AG09319 (cell line): ENCODE measurements around the gene CHST11.

Experiments
- DNase-seq: peaks from one replicate; pipeline ENCODE4 v3.0.0-alpha.2; 2010; ENCODE audit warnings: low read depth; ENCODE audit errors: extremely low read depth
- TF ChIP-seq, protein P1 (sequence below): IDR thresholded peaks from 2 replicates; pipeline ENCODE4 v1.5.1; 2011; ENCODE audit warnings: low read depth, mild to moderate bottlenecking, inconsistent platforms, low read length, moderate library complexity

CHST11 gene

DNA sequence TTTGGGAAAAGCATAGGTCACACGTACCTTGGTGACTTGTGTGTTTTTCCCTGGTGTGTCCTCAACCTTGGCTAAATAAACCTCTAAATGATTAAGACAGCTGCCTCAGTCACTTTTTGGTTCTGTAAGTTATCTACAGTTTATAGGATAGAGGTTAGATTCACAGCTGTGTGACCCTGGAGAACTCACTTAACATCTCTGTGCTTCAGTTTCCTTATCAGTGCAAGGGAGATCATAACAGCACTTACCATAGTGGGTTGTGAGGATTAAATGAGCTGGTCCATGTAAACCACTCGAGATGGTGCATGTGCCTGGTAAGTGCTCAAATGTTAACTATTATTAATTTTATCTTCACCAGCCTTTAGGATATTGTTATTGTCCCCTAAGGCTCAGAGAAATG, 35.4 kb upstream of the CHST11 start:
- TF ChIP-seq, protein P1, sequence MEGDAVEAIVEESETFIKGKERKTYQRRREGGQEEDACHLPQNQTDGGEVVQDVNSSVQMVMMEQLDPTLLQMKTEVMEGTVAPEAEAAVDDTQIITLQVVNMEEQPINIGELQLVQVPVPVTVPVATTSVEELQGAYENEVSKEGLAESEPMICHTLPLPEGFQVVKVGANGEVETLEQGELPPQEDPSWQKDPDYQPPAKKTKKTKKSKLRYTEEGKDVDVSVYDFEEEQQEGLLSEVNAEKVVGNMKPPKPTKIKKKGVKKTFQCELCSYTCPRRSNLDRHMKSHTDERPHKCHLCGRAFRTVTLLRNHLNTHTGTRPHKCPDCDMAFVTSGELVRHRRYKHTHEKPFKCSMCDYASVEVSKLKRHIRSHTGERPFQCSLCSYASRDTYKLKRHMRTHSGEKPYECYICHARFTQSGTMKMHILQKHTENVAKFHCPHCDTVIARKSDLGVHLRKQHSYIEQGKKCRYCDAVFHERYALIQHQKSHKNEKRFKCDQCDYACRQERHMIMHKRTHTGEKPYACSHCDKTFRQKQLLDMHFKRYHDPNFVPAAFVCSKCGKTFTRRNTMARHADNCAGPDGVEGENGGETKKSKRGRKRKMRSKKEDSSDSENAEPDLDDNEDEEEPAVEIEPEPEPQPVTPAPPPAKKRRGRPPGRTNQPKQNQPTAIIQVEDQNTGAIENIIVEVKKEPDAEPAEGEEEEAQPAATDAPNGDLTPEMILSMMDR, result no peak
- DNase-seq, result no peak

GRCh38 chr12:104422441-104422840, 34.3 kb upstream of the CHST11 start:
- no peak for DNase-seq
- TF ChIP-seq, protein P1, result no peak

DNA sequence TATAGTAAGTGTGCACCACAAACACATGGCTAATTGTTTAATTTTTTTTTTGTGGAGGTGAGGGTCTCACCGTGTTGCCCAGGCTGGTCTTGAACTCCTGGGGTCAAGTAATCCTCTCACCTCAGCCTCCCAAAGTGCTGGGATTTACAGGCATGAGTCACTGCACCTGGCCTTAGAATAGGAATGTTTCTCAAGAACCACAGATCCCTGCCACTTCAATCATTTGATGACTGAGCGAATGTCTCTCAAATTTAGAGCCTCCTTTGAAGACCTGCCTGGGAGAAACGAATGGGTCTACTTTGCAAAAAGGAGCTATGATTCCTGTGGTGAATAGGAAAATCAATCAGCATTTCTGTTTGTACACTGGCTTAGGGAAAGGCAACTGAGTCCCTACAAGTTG, 33.5 kb upstream of the CHST11 start:
- DNase-seq, result no peak
- TF ChIP-seq, protein P1, result no peak

DNA sequence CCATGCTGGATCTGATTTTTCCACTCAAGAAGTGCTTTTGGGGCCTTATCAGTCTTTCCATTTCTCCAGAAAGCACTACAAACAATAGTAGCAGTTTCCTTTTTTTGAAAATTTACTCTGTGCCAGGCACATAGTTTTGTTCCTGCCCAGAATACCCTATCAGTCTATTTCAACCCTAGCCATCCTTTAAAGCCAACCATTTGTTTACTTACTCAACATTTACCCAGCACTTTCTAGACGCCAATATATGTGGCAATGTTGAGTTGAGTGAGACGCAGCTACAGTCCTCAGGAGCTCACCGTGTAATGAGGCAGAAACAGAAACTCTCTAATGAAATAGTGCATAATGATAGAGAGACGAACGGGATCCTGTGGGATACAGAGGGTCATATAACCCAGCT, 32.9 kb upstream of the CHST11 start:
- TF ChIP-seq, protein P1, result no peak
- DNase-seq, result no peak

- TF ChIP-seq, protein P1, result no peak
- DNase-seq, result no peak
Measured at GRCh38 chr12:104424955-104425354, 31.8 kb upstream of the CHST11 start.

- TF ChIP-seq, protein P1, result no peak
- DNase-seq, result no peak
Measured at GRCh38 chr12:104425614-104426013, 31.1 kb upstream of the CHST11 start.

- peak; percentile 19 for DNase-seq
- TF ChIP-seq, protein P1, result no peak
Measured at GRCh38 chr12:104426926-104427546, 29.7 kb upstream of the CHST11 start.
